Sigmoid colon (tissue), 7 donors: ENCODE results near the gene KAT8. TPM values are rescaled to one million over a fixed set of nuclear protein-coding genes. Genes with fewer than 3 reads are reported as not detected.
A peak's percentile ranks its signal among the peaks of the same experiment; 100 is the strongest.

Experiments
- DNase-seq: peaks from one replicate; pipeline ENCODE4 v3.0.0-alpha.2; 2019
- H3K27ac ChIP-seq, 4 donors: fragments of 200-600 bp; sonication (generic); one replicate each; pipeline ENCODE4 v1.5.1; 2016 to 2019; ENCODE audit warnings: mild to moderate bottlenecking in 1 of 4
- H3K27me3 ChIP-seq, 3 donors: fragments of 200-600 bp; sonication (generic); one replicate each; pipeline ENCODE4 v1.5.1; 2019; ENCODE audit warnings: mild to moderate bottlenecking in 1 of 3
- H3K36me3 ChIP-seq, 4 donors: fragments of 200-600 bp; sonication (generic); one replicate each; pipeline ENCODE4 v1.5.1; 2016 to 2019
- H3K4me1 ChIP-seq, 4 donors: fragments of 200-600 bp; sonication (generic); one replicate each; pipeline ENCODE4 v1.5.1; 2017 to 2019
- H3K4me3 ChIP-seq, 4 donors: fragments of 200-600 bp; sonication (generic); one replicate each; pipeline ENCODE4 v1.5.1; 2017 to 2019; ENCODE audit warnings: mild to moderate bottlenecking in 2 of 4, moderate library complexity in 1 of 4
- H3K9me3 ChIP-seq, 4 donors: fragments of 200-600 bp in 3 of 4; sonication (generic) in 3 of 4; one replicate each; pipeline versions ENCODE4 v1.5.1 to v1.6.1; 2013 to 2019
- EP300 ChIP-seq, 4 donors: sonication (generic); formaldehyde crosslinking; IDR thresholded peaks; one replicate each; pipeline ENCODE4 v1.6.1; 2017; ENCODE audit warnings: antibody characterized with exemption in 4 of 4
- POLR2A ChIP-seq, 2 donors: fragments of 450-650 bp; IDR thresholded peaks; one replicate each; pipeline ENCODE4 v1.6.1; 2016; ENCODE audit warnings: antibody characterized with exemption in 2 of 2, mild to moderate bottlenecking in 2 of 2, moderate library complexity in 2 of 2
- POLR2AphosphoS5 ChIP-seq, 4 donors: sonication (generic); formaldehyde crosslinking; IDR thresholded peaks; one replicate each; pipeline ENCODE4 v1.6.1; 2017; ENCODE audit warnings: antibody characterized with exemption in 4 of 4
- WGBS, 2 donors: extraction: QIAGEN DNeasy Blood & Tissue Kit; methylation state at CpG; one replicate each; pipeline ENCODE4 v1.1.7; 2013; 5-methylcytosine and 5-hydroxymethylcytosine counted together
- intact Hi-C: fragments of 100-400 bp; cut with DNase I; formaldehyde crosslinking; loops from one replicate; pipeline ENCODE4 v1.15.1; 2023
- polyA plus RNA-seq, 3 donors: library from polyadenylated mRNA; stranded (reverse); fragments of 200-250 nt; gene quantifications; one replicate each; pipeline ENCODE4 v1.2.3, GENCODE V29; 2013
- total RNA-seq, 4 donors: library from RNA; depleted of rRNA; stranded (reverse); fragments of >200 nt; gene quantifications; one replicate each; pipeline ENCODE4 v1.1.0, GENCODE V29; 2016
- TF ChIP-seq, protein P1 (sequence below), 4 experiments: fragments of 450-650 bp in 3 of 4; fragments of 200-600 bp in 1 of 4; IDR thresholded peaks; one replicate each; pipeline ENCODE4 v1.5.1; 2016 to 2019; ENCODE audit warnings: antibody characterized with exemption in 4 of 4, mild to moderate bottlenecking in 3 of 4, moderate library complexity in 2 of 4
- donor health status: healthy with polysubstance abuse.
- donor health status: Bipolar disorder and iron deficiency.
- donor health status: healthy.

The KAT8 gene
- total and polyA plus RNA-seq, 7 donors = 31.2 to 65.7 (median 57.1) TPM

- Histone ChIP-seq H3K4me1 (peaks cover 0 to 17% (median 14%) of the 10 kb centered on the region in 4 donors), H3K9me3 (no peaks in the 10 kb centered on the region), H3K27me3 (no peaks in the 10 kb centered on the region), H3K4me3 (no peak overlapping the region), H3K36me3 (peaks cover 42 to 67% (median 54%) of the 10 kb centered on the region in 4 donors), H3K27ac (no peak overlapping the region)
- 95 to 96% methylated on average over 30 of the region's 30 CpGs for WGBS, 2 donors
- DNase-seq = peak; percentile 59
- intact Hi-C loops = no loop called here
- TF ChIP-seq, protein P1, sequence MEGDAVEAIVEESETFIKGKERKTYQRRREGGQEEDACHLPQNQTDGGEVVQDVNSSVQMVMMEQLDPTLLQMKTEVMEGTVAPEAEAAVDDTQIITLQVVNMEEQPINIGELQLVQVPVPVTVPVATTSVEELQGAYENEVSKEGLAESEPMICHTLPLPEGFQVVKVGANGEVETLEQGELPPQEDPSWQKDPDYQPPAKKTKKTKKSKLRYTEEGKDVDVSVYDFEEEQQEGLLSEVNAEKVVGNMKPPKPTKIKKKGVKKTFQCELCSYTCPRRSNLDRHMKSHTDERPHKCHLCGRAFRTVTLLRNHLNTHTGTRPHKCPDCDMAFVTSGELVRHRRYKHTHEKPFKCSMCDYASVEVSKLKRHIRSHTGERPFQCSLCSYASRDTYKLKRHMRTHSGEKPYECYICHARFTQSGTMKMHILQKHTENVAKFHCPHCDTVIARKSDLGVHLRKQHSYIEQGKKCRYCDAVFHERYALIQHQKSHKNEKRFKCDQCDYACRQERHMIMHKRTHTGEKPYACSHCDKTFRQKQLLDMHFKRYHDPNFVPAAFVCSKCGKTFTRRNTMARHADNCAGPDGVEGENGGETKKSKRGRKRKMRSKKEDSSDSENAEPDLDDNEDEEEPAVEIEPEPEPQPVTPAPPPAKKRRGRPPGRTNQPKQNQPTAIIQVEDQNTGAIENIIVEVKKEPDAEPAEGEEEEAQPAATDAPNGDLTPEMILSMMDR (IDR thresholded peaks at IDR 0.05) = no peak
- TF ChIP-seq POLR2AphosphoS5 (IDR thresholded peaks at IDR 0.05) = no peak
- no peak for TF ChIP-seq POLR2A (IDR thresholded peaks at IDR 0.05)
- TF ChIP-seq EP300 (IDR thresholded peaks at IDR 0.05) = no peak
Measured at GRCh38 chr16:31077592-31078396, 39.7 kb upstream of the KAT8 start.

DNA sequence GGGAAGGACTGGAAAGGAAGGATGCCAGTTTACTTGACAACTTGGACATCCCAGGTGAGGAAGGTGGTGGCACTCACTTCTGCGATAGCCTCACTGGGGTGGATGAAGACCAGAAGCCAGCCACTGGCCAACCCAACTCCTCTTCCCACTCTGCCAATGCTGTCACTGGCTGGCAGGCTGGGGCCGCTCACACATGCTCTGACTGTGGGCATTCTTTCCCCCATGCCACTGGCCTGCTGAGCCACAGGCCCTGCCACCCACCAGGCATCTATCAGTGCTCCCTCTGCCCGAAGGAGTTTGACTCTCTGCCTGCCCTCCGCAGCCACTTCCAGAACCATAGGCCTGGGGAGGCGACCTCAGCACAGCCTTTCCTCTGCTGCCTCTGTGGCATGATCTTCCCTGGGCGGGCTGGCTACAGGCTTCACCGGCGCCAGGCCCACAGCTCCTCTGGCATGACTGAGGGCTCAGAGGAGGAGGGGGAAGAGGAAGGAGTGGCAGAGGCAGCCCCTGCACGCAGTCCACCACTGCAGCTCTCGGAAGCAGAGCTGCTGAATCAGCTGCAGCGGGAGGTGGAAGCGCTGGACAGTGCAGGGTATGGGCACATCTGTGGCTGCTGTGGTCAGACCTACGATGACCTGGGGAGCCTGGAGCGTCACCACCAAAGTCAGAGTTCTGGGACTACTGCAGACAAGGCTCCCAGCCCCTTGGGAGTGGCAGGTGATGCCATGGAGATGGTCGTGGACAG is 38.7 kb upstream of the KAT8 start:
- peaks cover 47 to 77% (median 55%) of the 10 kb centered on the region in 4 donors for H3K36me3 ChIP-seq
- peak; percentile 59 for DNase-seq
- peaks cover 0 to 15% (median 12%) of the 10 kb centered on the region in 4 donors for H3K4me1 ChIP-seq
- WGBS, 2 donors = 94 to 95% methylated on average over 15 of the region's 15 CpGs
- H3K27ac ChIP-seq = no peak overlapping the region
- no peak overlapping the region for H3K4me3 ChIP-seq
- H3K27me3 ChIP-seq = no peaks in the 10 kb centered on the region
- intact Hi-C loops = no loop called here
- no peaks in the 10 kb centered on the region for H3K9me3 ChIP-seq
- TF ChIP-seq EP300 (IDR thresholded peaks at IDR 0.05) (no peak), POLR2A (IDR thresholded peaks at IDR 0.05) (no peak)
- TF ChIP-seq, protein P1 (IDR thresholded peaks at IDR 0.05) = no peak

DNA sequence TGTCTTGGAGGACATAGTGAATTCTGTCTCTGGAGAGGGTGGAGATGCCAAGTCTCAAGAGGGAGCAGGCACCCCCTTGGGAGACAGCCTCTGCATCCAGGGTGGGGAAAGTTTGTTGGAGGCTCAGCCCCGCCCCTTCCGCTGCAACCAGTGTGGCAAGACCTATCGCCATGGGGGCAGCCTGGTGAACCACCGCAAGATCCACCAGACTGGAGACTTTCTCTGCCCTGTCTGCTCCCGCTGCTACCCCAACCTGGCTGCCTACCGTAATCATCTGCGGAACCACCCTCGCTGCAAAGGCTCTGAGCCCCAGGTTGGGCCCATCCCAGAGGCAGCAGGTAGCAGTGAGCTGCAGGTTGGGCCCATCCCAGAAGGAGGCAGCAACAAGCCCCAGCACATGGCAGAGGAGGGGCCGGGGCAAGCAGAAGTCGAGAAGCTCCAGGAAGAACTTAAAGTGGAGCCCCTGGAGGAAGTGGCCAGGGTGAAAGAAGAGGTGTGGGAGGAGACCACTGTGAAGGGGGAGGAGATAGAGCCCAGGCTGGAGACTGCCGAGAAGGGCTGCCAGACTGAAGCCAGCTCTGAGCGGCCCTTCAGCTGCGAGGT is 38.0 kb upstream of the KAT8 start:
- DNase-seq = no peak
- TF ChIP-seq POLR2A (IDR thresholded peaks at IDR 0.05) (no peak), POLR2AphosphoS5 (IDR thresholded peaks at IDR 0.05) (no peak), EP300 (IDR thresholded peaks at IDR 0.05) (no peak)
- TF ChIP-seq, protein P1 (IDR thresholded peaks at IDR 0.05) = no peak
- no peaks in the 10 kb centered on the region for H3K9me3 ChIP-seq
- peaks cover 49 to 84% (median 55%) of the 10 kb centered on the region in 4 donors for H3K36me3 ChIP-seq
- H3K4me3 ChIP-seq = no peak overlapping the region
- intact Hi-C loops = no loop called here
- no peaks in the 10 kb centered on the region for H3K27me3 ChIP-seq
- H3K27ac ChIP-seq = no peak overlapping the region
- 85 to 93% methylated on average over 13 of the region's 13 CpGs for WGBS, 2 donors
- H3K4me1 ChIP-seq = peaks cover 0 to 15% (median 12%) of the 10 kb centered on the region in 4 donors

DNA sequence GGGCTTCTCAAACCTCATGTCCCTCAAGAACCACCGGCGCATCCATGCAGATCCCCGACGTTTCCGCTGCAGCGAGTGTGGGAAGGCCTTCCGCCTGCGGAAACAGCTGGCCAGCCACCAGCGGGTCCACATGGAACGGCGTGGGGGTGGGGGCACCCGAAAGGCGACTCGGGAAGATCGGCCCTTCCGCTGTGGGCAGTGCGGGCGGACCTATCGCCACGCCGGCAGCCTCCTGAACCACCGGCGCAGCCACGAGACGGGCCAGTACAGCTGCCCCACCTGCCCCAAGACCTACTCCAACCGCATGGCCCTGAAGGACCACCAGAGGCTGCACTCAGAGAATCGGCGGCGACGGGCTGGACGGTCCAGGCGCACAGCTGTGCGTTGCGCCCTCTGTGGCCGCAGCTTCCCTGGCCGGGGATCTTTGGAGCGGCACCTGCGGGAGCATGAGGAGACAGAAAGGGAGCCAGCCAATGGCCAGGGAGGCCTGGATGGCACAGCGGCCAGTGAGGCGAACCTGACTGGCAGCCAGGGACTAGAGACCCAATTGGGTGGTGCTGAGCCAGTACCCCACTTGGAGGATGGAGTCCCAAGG is 37.3 kb upstream of the KAT8 start:
- H3K27me3 ChIP-seq = no peaks in the 10 kb centered on the region
- H3K4me1 ChIP-seq = peaks cover 0 to 9% (median 5%) of the 10 kb centered on the region in 4 donors
- TF ChIP-seq EP300 (IDR thresholded peaks at IDR 0.05) = no peak
- TF ChIP-seq POLR2AphosphoS5 (IDR thresholded peaks at IDR 0.05) = no peak
- TF ChIP-seq, protein P1 (IDR thresholded peaks at IDR 0.05) = no peak
- no peak for TF ChIP-seq POLR2A (IDR thresholded peaks at IDR 0.05)
- no peak overlapping the region for H3K4me3 ChIP-seq
- WGBS, 2 donors = 97% methylated on average over 40 of the region's 40 CpGs
- peak; percentile 57 for DNase-seq
- H3K36me3 ChIP-seq = peaks cover 49 to 91% (median 55%) of the 10 kb centered on the region in 4 donors
- H3K9me3 ChIP-seq = no peaks in the 10 kb centered on the region
- H3K27ac ChIP-seq = no peak overlapping the region
- intact Hi-C loops = no loop called here
